HEK293T (cell line): ENCODE measurements around the gene TCERG1L.

Experiments used
- CTBP1 ChIP-seq: fragments of 450-650 bp; IDR thresholded peaks from 2 replicates; pipeline ENCODE4 v1.6.1; 2016; ENCODE audit warnings: borderline replicate concordance
- FOXM1 ChIP-seq: fragments of 450-650 bp; IDR thresholded peaks from 2 replicates; pipeline ENCODE4 v1.6.1; 2017; ENCODE audit warnings: mild to moderate bottlenecking, borderline replicate concordance
- NFRKB ChIP-seq: fragments of 450-650 bp; IDR thresholded peaks from 2 replicates; pipeline ENCODE4 v1.6.1; 2016; ENCODE audit warnings: mild to moderate bottlenecking, moderate library complexity

DNA sequence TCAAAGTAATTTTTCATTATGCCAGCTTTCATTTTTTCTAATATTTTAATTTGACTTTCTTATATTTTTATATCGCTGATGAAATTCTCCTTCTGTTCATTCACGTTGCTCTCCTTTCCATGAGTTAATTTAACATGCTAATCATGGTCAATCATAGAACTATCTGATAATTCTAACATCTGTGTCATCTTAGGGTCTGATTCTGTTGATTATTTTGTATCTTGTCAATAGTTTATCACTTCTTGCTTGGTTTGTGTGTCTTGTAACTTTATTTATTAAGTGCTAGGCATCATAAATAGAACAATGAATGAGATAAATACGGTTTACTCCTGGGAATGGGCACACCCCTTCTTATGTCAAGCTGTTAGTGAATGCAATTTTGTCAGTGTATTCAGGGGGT lies 11.0 kb downstream of the TCERG1L start:
- TF ChIP-seq NFRKB (no peak), FOXM1 (no peak), CTBP1 (no peak)
